SK-N-SH (cell line): ENCODE data around the gene SLCO2A1.

ENCODE experiments used
- CTCF ChIP-seq: fragments of 200-600 bp; sonication (generic); IDR thresholded peaks from 2 replicates; pipeline ENCODE4 v1.6.1; 2017; ENCODE audit warnings: antibody characterized with exemption, mild to moderate bottlenecking, moderate library complexity
- ELF1 ChIP-seq: IDR thresholded peaks from 2 replicates; pipeline ENCODE4 v1.4.0; 2012
- EP300 ChIP-seq, 2 experiments: IDR thresholded peaks; 2 replicates each; pipeline versions ENCODE4 v1.4.0 to v1.6.1; 2012; ENCODE audit warnings: borderline replicate concordance in 1 of 2, low read depth in 1 of 2, low read length in 1 of 2
- EZH2phosphoT487 ChIP-seq: fragments of 200-600 bp; sonication (generic); IDR thresholded peaks from 2 replicates; pipeline ENCODE4 v1.6.1; 2017; ENCODE audit warnings: low read depth, mixed run types, mild to moderate bottlenecking, antibody characterized with exemption, moderate library complexity, borderline replicate concordance
- FOXM1 ChIP-seq: IDR thresholded peaks from 2 replicates; pipeline ENCODE4 v1.4.0; 2012; ENCODE audit warnings: low read depth, mild to moderate bottlenecking
- MAX ChIP-seq: IDR thresholded peaks from 2 replicates; pipeline ENCODE4 v1.4.0; 2012; ENCODE audit warnings: low read depth
- RCOR1 ChIP-seq: fragments of 150-350 bp; IDR thresholded peaks from 2 replicates; pipeline ENCODE4 v1.6.1; 2017; ENCODE audit warnings: antibody characterized with exemption, low read length
- RXRA ChIP-seq: IDR thresholded peaks from 2 replicates; pipeline ENCODE4 v1.4.0; 2012; ENCODE audit warnings: low read depth, mild to moderate bottlenecking, borderline replicate concordance
- SMC3 ChIP-seq: IDR thresholded peaks from 2 replicates; pipeline ENCODE4 v1.6.1; 2012; ENCODE audit warnings: low read depth, low read length, improper control_type of control experiment
- TAF1 ChIP-seq: IDR thresholded peaks from 2 replicates; pipeline ENCODE4 v1.6.1; 2012; ENCODE audit warnings: low read depth, mild to moderate bottlenecking, low read length, moderate library complexity, borderline replicate concordance
- TEAD4 ChIP-seq: IDR thresholded peaks from 2 replicates; pipeline ENCODE4 v1.4.0; 2012; ENCODE audit warnings: mild to moderate bottlenecking, borderline replicate concordance; ENCODE audit not compliant: insufficient read depth
- TF ChIP-seq, protein P1 (sequence below): IDR thresholded peaks from 2 replicates; pipeline ENCODE4 v1.4.0; 2012; ENCODE audit warnings: low read depth, borderline replicate concordance
- TF ChIP-seq, protein P2 (sequence below): fragments of 150-350 bp; IDR thresholded peaks from 2 replicates; pipeline ENCODE4 v1.6.1; 2017; ENCODE audit warnings: antibody characterized with exemption, low read length, low read depth, borderline replicate concordance

GRCh38 chr3:133988631-133989161 lies 41.0 kb downstream of the SLCO2A1 start:
- TF ChIP-seq ELF1 (no peak), RXRA (no peak), CTCF (no peak), EZH2phosphoT487 (no peak), MAX (no peak), FOXM1 (no peak), TEAD4 (no peak), SMC3 (no peak), EP300 (IDR thresholded peaks at IDR 0.05; ENCODE audit: borderline replicate concordance in 1 of 2, low read depth in 1 of 2, low read length in 1 of 2) (no peak), RCOR1 (no peak), TAF1 (no peak)
- TF ChIP-seq, protein P1, sequence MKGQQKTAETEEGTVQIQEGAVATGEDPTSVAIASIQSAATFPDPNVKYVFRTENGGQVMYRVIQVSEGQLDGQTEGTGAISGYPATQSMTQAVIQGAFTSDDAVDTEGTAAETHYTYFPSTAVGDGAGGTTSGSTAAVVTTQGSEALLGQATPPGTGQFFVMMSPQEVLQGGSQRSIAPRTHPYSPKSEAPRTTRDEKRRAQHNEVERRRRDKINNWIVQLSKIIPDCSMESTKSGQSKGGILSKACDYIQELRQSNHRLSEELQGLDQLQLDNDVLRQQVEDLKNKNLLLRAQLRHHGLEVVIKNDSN = no peak
- TF ChIP-seq, protein P2, sequence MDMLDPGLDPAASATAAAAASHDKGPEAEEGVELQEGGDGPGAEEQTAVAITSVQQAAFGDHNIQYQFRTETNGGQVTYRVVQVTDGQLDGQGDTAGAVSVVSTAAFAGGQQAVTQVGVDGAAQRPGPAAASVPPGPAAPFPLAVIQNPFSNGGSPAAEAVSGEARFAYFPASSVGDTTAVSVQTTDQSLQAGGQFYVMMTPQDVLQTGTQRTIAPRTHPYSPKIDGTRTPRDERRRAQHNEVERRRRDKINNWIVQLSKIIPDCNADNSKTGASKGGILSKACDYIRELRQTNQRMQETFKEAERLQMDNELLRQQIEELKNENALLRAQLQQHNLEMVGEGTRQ = no peak
